Adrenal gland (tissue), 5 donors: Measurements from ENCODE around the gene TRIM52.

Experiments used
- POLR2A ChIP-seq, 2 donors: fragments of 450-650 bp; IDR thresholded peaks; one replicate each; pipeline ENCODE4 v1.6.1; 2017; ENCODE audit warnings: antibody characterized with exemption in 2 of 2, mild to moderate bottlenecking in 2 of 2, moderate library complexity in 1 of 2
- TF ChIP-seq, protein P1 (sequence below), 6 experiments: fragments of 450-650 bp in 4 of 6; fragments of 200-600 bp in 2 of 6; sonication (generic) in 1 of 6; IDR thresholded peaks; 1 replicate in 5 of 6; 2 replicates in 1 of 6; pipeline versions ENCODE4 v1.5.1 to v1.8.0; 2016 to 2021; ENCODE audit warnings: antibody characterized with exemption in 6 of 6, mild to moderate bottlenecking in 2 of 6, moderate library complexity in 1 of 6
- donor health status: DM: no; HTN: no; CAD: no.

DNA sequence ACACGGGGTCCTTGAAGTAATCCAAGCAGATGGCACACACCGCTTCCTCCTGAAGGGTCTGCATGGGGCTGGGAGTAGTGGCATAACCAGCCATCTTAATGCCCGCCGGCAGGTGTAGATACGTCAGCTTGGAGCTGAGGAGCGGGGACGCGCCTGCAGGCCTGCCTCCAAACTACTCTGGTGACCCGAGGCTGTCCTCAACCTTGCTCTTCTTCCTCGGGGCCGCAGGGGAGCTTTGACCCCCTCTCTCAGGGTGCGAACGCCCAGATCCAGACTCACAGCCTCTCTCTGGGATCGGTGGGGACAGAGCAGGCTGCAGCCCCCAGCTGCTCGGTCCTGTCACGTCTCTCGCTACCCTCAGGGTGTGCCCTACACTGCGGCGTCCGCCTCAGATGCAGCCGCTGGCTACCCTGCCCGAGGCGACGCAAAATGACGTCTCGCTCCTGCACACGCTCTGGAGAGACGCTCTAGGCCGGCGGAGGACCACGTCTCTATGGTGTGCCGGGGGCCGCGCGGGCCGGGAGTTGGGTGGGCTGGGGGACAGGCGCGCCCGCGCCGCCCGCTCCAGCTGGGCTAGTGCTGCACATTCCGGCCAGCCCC is at the start of gene TRIM52:
- peak; percentile 86 to 91 for TF ChIP-seq POLR2A (IDR thresholded peaks at IDR 0.05)
- TF ChIP-seq, protein P1, sequence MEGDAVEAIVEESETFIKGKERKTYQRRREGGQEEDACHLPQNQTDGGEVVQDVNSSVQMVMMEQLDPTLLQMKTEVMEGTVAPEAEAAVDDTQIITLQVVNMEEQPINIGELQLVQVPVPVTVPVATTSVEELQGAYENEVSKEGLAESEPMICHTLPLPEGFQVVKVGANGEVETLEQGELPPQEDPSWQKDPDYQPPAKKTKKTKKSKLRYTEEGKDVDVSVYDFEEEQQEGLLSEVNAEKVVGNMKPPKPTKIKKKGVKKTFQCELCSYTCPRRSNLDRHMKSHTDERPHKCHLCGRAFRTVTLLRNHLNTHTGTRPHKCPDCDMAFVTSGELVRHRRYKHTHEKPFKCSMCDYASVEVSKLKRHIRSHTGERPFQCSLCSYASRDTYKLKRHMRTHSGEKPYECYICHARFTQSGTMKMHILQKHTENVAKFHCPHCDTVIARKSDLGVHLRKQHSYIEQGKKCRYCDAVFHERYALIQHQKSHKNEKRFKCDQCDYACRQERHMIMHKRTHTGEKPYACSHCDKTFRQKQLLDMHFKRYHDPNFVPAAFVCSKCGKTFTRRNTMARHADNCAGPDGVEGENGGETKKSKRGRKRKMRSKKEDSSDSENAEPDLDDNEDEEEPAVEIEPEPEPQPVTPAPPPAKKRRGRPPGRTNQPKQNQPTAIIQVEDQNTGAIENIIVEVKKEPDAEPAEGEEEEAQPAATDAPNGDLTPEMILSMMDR (IDR thresholded peaks at IDR 0.05) = peak in 3 of 6 experiments; percentile 14 to 28 (median 16)
